Stimulated activated CD4-positive, alpha-beta T cell treated with anti-CD3 and anti-CD28 coated beads, Interleukin-2, amount 100 ng/mL, for 48 hours (primary cell): ENCODE measurements around the gene ABHD12.
"Not testable (repeated sequence)": the region's sequence is repeated elsewhere in the genome, so short reads cannot be mapped to it uniquely, and the experiment has no call there.

Experiments used
- DNase-seq, 2 donors: peaks; one replicate each; pipeline ENCODE4 v3.0.0-alpha.2; 2020

ABHD12 gene

DNA sequence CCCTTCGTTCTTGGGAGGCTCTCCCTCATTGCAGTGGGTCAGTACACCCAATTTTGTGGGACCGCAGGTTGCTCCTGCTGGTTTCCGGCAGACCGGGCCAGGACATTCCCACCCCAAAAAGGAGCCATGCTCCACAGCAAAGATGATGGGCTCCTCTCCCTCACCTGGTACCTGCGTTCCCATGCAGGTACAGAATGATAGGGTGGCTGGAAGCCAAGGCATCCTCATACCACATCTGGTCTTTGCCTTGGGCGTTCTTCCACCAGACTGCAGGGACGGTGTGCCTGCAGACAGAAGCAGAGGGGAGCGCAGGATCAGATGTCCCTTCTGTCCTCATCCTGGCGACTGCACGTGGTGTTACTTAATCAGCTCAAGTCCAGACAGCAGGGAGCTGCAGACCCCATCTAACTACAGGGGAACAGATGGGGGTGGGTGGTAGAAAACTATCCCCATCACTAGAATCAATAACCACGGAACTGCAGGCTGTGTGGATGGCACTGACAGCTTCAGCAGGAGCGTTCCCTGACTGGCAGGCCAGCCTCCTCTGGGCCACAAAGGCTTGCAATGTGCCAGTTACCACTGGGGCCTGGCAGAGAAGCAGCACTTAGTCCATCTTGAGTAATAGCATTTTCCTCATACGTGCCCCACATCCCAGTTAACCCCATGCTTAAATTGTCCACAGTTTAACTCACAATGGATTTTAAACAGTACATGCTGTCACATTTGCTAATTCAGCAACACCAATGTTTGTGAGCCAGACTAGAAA is 70.4 kb downstream of the ABHD12 start:
- DNase-seq, result no peak

DNA sequence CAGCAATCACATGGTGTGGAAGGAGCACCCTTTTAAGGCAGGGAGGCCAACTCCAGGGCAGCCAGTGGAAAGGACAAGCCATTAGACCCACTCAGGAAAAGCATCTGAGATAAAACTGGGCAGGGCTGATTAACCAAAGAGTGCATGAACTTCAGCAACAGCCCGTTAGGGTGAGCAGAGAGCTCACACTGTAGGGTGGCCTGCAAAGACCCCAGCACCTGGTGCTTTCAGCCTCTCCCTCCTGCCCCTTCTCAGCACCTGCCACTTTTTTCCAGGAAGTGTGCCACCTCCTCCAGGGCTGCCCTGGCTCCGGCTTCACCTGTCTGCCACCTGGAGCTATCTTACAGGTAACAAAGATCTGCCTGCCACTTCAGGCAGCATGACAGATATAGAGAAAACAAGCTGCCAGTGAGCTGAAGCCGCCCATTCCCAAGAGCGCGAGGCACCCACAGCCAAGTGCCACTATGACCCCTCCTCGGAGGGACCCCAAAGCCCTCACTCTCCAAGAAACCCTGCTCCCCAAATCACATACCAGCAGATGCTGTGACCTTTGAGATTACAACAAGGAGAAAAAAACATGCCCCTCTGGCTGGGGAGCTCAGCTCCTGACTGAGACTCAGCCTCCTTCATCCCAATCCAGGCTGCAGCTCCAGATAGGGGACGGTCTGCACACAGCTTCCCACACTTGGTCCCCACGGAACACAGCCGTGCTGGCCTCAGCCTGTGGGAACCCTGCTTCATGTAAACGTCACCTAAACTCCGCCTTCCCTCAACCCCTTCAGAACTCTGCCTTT is 71.2 kb downstream of the ABHD12 start:
- DNase-seq, result no peak

DNA sequence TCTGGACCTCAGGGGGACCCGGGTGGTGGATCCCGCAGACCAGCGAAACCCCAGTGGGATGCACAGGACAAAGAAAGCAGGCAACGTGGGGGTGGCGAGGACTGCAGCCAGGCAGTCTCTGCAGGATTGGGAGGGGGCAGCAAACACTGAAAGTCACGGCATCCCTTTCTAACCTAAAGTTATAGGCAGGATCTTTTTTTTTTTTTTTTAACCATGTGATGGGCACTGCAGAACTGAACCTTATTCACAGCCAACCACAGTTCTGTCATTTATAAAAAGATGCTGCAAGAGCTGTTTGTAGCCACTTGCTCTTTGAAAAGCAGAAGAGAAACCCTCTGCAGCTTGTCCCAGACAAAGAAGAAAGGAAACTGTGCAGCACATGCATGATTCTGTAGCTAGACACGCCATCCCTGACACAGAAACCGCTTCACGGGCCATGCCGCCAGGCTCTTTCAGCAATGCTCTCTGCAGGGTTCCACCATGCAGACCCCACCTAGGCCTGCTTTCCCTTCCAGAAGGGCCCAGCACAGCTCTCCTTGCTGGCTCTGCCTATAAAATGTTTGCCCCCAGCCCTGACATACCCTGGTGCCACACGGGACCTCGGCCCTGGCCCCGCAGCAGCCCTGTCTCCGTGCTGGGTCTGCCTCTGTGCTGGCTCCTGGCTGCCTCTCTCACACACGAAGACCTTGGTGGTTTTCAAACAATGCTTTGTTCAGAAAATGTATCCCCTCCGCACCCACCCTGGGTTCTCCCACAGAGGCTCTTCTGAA is 72.0 kb downstream of the ABHD12 start:
- no peak for DNase-seq

DNA sequence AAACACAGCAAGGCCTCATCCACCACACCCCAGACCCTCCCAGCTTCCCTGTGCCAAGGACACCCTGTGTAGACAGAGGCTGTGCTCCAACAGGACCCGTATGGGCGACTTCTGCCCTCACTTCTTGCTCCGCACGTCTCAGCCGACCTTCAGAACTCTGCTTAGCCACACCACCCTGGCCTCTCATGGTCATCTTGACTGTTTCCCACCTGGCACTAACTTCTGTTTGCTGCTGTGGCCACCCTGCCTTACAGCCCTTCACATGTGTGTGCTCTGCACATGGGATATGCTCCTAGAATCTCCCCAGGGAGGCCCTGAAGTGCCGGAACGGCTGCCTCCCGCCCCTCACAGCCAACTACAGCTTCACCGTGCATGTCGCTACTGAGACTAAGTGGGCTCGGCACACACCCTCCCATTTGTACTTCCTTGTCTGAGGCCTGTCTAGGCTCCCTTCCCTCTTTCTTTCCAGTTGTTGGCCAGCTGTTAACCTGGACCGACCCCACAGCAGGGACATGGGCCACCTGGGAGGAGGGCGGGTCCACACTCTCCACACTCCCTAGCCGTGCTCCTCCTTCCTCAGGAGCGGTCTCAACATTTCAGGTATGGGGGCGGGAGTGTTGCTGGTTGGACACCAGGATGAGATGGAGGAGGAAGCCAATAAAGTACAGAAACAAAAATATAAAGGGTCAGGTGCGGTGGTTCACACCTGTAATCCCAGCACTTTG is 73.1 kb downstream of the ABHD12 start:
- no peak for DNase-seq

DNA sequence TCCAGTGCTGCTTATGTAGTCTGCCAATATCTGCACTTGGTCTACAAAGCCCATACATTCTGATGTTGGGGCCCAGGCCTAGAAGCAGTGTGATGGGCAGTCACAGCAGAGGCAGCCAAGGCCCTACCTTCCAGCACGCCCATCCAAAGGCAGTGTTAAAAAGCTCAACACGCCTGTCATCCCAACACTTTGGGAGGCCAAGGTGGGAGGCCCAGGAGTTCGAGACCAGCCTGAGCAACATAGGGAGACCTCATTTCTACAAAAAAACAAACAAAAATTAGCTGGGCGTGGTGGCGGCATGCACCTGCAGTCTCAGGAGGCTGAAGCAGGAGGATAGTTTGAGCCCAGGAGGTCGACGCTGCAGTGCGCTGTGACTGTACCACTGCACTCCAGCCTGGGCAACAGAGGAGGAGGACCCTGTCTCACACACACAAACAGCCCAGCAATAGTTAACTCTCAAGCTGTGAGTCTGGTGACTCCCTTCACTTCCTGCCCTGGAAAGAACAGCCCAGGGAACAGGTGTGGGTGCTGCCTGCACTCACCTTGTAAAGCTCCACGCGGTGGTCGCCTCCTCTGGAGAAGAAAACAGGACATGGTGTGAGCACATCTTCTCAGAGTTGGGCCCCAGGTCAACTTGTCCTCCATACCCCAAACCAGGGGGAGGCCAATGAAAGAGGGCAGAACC is 74.0 kb downstream of the ABHD12 start:
- DNase-seq, result no peak

DNA sequence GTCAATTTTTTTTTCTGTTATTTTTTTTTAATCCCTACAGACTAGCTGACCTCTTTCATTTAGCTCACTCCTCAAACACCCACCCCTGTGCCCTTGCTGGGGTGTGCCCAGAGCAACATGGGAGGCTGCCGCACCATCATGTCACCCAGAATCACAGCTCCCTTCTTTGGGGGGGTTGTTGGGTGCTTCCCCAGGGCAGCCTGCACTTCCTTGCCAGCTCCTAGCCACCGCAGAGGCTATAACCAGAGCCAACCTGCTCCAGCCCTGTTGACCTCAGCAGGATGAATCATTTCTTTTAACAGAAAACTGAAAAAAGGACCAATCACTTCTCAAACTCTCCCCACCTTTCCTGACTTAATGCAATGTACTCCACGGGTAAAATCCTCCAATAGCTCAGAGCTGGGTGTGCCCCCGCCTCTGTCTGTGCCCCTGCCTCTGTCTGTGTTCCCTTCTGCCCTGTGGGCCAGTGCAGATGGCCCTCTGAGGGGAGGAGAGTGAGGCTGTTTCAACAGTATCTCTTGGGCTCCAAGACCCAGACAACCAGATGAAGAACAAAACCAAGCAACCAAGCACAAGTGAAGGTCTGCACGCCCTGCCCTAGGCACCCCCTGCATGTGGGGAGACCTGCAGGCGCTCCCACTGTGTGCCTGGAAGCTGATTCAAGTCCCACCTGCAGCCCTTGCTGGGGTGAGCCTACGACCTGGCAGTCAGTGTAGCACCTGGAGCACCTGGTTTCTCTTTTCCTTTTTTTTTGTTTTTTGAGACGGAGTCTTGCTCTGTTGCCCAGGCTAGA is 75.0 kb downstream of the ABHD12 start:
- no peak for DNase-seq

DNA sequence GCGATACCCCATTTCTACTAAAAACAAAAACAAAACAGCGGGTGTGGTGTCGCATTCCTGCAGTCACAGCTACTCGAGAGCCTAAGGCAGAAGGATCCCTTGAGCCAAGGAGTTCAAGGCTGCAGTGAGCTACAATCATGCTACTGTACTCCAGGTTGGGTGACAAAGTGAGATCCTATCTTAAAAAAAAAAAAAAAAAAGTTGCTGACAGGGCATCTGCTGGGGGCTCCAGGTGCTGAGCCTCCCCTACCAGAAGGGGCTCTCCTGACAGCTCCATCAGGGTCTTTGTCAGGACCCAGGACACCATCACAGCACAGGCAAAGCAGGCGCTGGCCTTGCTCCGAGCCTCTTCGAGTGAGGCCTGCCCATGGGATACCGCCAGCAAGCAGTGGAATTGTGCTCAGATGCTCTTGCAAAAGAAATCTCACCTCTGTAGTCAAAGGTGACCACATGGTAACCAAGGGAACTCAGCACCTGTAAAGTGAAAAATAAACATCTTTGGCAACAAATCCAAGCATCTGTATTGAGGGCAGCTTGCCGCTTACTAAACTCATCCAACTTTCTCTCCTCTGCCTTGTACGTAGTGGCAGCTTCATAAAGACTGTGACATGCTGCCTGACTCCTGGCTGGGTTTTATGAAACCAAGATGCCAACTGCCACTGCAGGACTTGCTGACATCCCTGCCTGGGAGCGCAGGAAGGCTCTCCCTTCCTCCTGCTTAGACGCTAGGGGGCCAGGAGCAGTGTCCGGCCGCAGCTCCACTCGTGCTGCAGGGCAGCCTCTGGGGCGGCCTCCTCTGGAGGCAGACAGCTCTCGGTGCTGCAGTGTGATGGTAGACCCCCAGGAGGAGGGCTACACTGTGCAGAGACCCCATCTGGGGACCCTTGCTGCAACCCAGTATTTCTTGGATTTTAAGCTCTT is 75.9 kb downstream of the ABHD12 start:
- DNase-seq, result no peak

DNA sequence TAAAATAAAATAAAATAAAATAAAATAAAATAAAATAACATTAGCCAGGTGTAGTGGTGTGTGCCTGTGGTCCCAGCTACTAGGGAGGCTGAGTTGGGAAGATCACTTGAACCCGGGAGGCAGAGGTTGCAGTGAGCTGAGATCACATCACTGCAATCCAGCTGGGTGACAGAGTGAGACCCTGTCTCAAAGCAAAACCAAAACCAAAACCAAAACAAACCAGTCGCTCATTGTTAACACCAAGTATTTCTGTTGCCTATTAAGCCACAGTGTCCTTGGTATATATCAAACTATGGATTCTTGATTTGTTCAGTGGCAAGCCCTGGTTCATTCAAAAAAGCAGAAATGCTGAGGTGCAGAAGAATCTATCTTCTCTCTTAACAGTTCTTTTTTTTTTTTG is 77.0 kb downstream of the ABHD12 start:
- DNase-seq, result no peak

DNA sequence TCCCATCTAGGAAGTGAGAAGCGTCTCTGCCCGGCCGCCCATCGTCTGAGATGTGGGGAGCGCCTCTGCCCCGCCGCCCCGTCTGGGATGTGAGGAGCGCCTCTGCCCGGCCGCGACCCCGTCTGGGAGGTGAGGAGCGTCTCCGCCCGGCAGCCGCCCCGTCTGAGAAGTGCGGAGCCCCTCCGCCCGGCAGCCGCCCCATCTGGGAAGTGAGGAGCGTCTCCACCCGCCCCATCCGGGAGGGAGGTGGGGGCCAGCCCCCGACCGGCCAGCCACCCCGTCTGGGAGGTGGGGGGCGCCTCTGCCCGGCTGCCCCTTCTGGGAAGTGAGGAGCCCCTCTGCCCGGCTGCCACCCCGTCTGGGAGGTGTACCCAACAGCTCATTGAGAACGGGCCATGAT is 77.9 kb downstream of the ABHD12 start:
- DNase-seq, result not testable (repeated sequence)

DNA sequence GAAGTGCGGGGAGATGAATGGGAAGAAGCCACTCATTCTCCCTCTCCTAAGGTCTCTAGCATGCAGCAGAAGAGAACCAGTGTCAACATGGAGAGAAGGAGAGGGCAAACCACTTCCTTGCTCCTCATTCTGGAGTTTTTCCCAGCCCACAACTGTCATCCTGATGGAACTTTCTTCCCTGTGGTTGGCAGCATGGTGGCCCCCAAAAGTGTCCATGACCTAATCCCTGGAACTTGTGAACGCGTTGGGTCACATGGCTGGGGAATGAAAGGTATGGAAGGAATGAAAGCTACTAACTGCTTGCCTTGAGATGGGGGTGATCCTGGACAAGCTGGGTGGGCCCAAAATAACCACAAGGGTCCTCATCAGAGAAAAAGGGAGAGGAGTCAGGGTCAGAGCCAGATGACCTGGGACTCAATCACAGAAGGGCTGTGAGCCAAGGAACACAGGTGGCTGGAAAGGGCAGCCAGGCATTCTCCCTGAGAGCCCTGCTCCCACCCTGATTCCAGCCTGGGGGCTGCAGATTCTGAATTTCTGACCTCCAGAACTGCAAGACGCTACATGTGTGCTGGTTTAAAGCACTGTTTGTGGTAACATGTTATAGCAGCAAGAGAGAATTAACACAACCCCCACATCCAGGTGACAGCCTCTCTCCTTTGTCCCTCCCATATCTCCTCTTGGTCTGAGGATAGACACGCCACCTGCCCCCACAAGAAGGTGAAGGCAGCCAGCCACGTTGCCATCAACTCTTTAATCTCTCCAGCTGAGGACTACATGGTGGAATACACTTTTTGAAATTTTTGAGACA is 79.5 kb downstream of the ABHD12 start:
- no peak for DNase-seq

DNA sequence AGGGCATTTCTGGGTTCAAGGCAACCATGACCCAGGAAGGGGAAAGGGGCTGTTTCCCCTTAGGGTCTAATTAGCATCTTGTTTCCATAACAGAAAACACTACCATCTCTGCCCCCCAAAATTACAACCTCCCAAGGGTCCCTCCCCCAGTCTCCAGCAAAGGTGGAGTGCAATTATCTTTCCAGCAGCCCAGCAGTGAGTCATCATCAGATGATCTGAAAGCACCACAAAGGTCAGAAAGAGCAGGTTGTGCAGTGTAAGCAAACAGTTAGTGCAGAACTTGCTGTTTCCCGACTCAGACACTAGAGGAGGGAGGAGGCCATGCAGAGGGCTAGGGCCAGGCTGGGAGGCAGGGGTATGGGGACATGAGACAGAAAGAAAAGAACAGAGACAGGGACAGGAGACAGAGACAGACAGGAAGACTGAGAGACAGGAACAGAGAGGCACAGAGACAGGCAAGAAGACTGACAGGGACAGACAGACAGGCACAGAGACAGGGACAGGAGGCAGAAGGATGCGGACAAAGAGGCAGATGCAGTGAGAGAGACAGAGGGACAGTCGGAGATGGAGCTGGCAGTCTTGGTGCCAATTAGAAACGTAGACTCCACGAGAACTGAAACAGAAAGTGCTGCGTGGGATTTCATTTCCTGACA is 80.2 kb downstream of the ABHD12 start:
- DNase-seq, result peak; percentile 37 to 47

DNA sequence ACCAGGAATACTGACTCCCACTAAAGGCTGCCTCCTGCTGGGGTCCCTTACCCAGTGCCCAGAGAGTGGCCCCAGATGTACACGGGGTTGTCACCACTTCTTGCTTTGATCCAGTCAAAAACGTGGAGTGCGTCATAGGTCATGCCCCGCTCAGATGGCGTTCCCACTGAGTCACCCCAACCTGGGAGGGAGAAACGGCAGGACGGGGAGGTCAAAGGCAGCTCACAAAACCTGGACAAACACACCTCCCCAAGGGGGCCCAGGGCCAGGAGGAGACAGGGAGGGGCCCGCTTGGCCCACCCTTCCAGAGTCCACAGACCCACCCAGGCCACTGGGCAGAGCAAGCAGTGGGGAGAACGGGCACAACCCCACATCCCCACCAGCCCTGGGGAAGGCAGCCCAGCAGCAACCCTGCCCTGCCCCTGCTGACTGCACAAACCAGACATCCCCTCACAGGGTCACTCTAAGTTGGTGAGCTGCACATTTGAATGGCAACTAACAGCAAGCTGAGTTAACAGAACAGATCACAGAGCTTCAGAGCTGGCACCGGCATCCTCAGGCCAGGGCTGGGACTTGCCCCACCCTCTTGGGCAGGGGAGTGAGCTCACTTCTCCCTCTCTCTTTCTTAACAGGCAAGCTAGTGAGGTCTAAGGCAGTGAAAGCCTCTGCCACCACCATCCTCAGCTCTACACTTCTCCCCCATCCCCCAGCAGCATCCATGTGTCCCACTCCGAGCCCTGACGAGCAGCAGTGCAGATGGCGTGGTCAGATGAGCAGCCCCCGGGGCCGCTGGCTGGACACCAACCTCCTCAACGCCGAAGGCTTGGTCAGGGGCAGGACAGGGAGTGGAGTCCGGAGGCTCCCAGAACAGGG is 81.0 kb downstream of the ABHD12 start:
- DNase-seq, result no peak

DNA sequence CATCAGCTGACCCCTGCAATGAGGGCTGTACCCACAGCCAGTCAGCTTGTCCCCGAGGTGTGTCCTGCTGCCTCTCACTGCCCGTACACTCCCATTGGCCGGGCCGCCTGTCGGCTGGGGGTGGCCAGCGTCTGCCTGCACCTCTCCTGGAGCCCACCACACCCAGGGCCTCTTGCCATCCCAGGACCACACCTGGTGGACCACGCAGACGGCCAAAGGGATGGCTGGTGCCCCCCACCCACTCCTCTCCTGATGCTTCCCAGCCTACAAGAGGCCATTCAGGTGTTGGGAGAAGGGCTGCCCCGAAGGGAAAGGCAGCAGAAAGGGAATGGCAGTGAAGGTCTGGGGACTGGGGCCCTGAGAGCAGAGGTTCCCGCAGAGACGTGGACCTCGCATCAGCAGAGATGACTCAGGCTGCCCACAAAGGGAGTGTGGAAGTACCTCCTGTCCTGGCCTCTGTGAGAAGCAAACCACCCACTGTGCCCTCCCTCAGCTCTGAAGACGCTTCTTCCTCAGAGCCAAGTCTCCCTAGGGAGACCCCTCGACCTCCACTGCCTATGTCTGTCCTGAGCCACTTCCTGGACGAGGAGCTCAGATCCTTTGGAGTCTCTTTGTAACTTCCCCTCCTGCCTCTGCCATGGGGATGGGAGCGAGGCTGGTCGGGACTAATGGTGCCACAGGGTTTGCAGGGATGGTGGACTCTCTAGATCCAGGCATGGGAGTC is 81.8 kb downstream of the ABHD12 start:
- no peak for DNase-seq

DNA sequence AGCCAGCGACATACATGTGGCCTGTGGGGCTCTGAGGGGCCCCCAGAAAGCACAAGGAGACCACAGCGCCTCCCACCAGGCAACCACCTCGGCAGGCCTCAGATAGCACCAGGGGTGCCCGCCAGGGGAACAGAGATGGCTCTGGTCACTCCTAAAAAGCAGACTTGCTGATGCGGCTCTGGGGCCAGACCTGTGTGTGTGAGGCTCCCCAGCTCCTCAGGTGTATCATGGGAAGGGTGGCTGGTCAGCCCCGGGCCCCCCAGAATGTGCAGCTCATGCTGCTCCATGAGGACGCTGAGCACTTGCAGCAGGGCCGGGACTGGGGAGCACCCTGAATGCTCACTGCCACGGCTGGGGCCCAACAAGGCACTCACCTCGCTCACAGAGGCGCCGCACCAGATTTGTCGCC is 82.5 kb downstream of the ABHD12 start:
- no peak for DNase-seq

DNA sequence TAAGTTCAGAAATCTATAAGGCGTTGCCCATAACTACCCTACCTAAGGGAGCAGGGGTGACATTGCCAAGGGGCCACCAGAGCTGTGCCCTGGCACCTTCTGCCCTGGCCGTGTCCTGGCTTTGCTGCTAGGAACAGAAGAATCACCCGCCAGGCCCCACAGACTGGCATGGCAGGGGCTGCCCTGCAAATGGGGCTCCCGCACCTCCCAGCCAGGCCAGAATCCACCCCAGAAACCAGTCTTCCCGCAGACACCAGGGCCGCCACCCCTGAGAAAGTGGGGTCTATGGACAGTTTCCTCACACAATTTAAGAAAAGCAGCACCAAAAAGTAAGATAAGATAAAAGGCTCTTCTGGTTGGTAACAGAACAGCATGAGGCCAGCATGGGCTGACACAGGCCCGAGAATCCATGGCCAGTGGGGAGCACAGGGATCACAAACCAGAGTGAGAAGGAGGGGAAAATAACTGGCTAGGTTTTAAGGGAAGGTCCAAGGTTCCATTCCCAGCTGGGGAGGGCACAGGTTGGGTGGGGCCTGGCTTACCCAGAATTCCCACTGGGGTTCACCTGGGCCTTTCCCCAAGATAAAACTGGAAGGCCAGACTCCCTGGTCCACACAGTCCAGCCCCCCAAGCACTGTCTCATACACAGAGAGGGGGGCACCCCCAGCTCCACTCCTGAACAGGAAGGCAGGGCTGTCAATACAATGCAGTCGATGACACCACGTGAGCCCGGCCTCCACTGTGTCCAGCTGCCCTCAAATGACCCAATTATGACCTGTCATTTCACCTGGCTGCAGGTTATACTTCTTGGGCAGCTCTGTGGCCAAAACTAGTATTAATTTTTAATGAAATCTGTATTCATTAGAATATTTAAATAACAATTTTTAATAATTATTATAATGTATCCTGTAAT is 83.4 kb downstream of the ABHD12 start:
- no peak for DNase-seq

DNA sequence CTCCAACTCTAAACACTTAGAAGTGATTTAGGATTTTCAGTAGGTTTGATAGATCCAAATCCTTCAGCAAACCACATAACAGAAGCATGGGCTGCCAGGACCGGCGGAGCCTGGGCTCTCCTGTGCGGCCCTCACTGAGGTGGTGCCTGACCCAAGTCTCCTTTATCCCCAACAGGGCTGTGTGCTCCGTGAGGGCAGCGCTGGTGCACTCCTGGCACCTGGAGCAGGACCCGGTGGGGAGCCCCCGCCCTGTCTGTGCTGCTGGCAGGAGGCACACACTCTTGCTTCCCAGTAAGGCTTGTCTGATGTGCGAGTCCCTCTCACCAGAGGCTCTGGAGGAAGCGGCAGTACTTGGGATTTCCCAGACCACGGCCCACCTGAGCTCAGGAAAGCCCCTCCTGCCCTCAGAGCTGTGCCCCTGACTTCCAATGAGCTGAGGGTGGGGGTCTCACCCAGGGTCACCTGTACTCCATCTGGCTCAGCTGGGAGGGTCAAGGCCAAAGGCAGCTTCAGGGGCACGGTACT is 86.5 kb downstream of the ABHD12 start:
- DNase-seq, result no peak
